ENCODE data around the gene TPRKB.

DNA sequence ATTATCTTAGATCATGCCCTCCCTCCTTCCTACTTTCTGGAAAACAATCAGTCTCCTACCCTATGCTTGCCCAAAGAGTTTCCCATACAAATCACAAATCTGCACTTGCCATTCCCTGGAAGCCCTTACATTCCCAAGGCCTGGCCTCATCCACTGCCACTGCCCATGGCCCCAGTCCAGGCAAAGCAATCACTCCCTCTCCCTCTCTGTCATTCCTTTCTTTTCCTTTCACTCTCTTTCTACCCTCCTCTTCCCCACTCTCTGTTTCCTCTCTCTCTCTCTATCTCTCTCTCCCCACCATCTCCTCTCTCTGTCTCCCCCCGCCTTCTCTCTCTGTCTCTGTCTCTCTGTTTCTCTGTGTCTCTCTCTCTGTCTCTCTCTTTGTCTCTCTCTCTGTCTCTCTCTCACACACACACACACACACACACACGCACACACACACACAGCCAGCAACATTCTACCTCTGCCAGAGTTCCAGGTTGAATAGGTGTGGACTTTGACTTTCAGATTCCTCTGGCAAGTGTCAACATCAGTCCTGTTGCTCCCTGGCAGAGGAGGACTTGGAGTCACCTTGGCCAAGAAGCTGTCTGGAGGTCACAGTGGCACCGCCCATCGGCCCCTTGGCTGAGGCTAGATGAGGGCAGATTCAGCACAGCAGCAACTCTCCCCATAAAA is 51.2 kb downstream of the TPRKB start:
- TF ChIP-seq, protein P1, sequence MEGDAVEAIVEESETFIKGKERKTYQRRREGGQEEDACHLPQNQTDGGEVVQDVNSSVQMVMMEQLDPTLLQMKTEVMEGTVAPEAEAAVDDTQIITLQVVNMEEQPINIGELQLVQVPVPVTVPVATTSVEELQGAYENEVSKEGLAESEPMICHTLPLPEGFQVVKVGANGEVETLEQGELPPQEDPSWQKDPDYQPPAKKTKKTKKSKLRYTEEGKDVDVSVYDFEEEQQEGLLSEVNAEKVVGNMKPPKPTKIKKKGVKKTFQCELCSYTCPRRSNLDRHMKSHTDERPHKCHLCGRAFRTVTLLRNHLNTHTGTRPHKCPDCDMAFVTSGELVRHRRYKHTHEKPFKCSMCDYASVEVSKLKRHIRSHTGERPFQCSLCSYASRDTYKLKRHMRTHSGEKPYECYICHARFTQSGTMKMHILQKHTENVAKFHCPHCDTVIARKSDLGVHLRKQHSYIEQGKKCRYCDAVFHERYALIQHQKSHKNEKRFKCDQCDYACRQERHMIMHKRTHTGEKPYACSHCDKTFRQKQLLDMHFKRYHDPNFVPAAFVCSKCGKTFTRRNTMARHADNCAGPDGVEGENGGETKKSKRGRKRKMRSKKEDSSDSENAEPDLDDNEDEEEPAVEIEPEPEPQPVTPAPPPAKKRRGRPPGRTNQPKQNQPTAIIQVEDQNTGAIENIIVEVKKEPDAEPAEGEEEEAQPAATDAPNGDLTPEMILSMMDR (optimal IDR thresholded peaks at IDR 0.05 in 1 of 3, IDR thresholded peaks at IDR 0.05 in 1 of 3, conservative IDR thresholded peaks at IDR 0.05 in 1 of 3; ENCODE audit: extremely low read depth in 1 of 3, insufficient read depth in 2 of 3, low read length in 3 of 3): no peak
- no peak for TF ChIP-seq EZH2 (IDR thresholded peaks at IDR 0.05; ENCODE audit: low read length)
